ENCODE measurements around the gene URB1.
A peak's percentile ranks its signal among the peaks of the same experiment; 100 is the strongest.

Gene URB1

GRCh38 chr21:32413015-32413504 is 20.2 kb upstream of the URB1 start:
- Histone ChIP-seq H3K4me3 (ENCODE audit: low read length) (no peak overlapping the region), H3K79me1 (ENCODE audit: low read length) (no peaks in the 10 kb centered on the region), H3K4me1 (ENCODE audit: control insufficient read depth, low read depth, low read length) (no peaks in the 10 kb centered on the region), H2AK5ac (ENCODE audit: low read length) (no peak overlapping the region), H2BK120ac (ENCODE audit: low read depth, low read length) (no peak overlapping the region), H2BK5ac (ENCODE audit: low read length) (no peak overlapping the region), H3K9ac (ENCODE audit: low read length) (no peak overlapping the region), H3K27me3 (ENCODE audit: insufficient read depth, low read length, poor library complexity) (peaks cover 25% of the 10 kb centered on the region), H3K4ac (ENCODE audit: low read depth, low read length) (no peak overlapping the region), H4K5ac (ENCODE audit: low read length) (no peak overlapping the region), H3K23ac (ENCODE audit: low read length) (no peak overlapping the region), H3K79me2 (ENCODE audit: control insufficient read depth, insufficient read depth, low read length) (no peaks in the 10 kb centered on the region), H4K8ac (ENCODE audit: low read depth, low read length) (no peak overlapping the region), H2BK15ac (replicated peaks; ENCODE audit: low read depth) (no peak overlapping the region), H3K56ac (ENCODE audit: low read length) (no peak overlapping the region), H3K4me2 (ENCODE audit: low read length) (peak overlapping the region; percentile 73), H3K18ac (ENCODE audit: low read length) (no peak overlapping the region), H3K27ac (ENCODE audit: low read depth, low read length) (no peak overlapping the region), H3K36me3 (ENCODE audit: control insufficient read depth, insufficient read depth, low read length) (no peaks in the 10 kb centered on the region)
- no CpG with 5 or more reads among the region's 32 CpGs for WGBS (ENCODE audit: extremely low coverage, insufficient coverage, low lambda C conversion rate)
- no peak for DNase-seq

DNA sequence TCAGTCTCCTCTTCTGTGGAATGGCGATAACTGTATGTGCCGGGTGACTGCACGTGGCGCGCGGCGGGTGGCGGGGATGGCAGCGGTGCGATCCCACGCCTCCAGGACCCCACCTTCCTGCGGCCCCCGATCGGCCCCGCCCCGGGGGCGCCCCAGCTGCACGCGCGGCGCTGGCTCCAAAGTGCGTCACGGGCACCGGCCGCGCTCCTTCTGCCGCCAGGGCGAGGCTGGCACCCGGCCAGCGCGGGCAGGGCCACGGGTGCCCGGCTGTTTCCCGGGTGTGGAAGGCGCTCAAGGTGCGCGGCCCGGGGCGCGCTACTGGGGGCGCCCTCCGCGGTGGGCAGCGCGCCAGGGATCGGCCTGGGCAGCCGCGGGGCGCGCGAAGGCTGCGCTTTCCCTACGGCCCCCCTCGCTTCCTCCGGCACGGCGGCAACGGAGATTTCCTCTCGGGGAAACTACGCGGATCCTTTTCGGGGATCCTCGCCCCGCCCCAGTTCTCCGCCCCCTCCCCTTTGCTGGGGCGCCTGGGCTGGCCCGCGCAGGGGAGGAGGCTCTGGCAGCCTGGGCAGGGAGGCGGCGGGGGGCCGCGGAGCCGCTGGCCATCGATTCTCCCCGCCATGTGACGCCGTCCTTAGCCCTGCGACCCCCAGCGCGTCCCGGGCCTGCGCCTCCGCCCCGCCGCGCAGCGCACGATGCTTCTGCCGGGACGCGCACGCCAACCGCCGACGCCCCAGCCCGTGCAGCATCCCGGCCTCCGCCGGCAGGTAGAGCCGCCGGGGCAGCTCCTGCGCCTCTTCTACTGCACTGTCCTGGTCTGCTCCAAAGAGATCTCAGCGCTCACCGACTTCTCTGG is 19.6 kb upstream of the URB1 start, which contains the start of gene EVA1C:
TSS of gene EVA1C (plus strand) at position 545 of the 853 bp plus-strand sequence. CDS start at position 693, 148 bp downstream.
- peak; percentile 63 for DNase-seq
- Histone ChIP-seq H3K9ac (ENCODE audit: low read length) (peak within 1 kb of the TSS; percentile 35), H3K4me1 (ENCODE audit: control insufficient read depth, low read depth, low read length) (no peaks in the 10 kb centered on the region), H2BK15ac (replicated peaks; ENCODE audit: low read depth) (no peak within 1 kb of the TSS), H2AK5ac (ENCODE audit: low read length) (no peak within 1 kb of the TSS), H3K56ac (ENCODE audit: low read length) (peak within 1 kb of the TSS; percentile 58), H3K27me3 (ENCODE audit: insufficient read depth, low read length, poor library complexity) (peaks cover 25% of the 10 kb centered on the region), H2BK120ac (ENCODE audit: low read depth, low read length) (no peak within 1 kb of the TSS), H3K79me2 (ENCODE audit: control insufficient read depth, insufficient read depth, low read length) (no peaks in the 10 kb centered on the region), H3K4ac (ENCODE audit: low read depth, low read length) (no peak within 1 kb of the TSS), H4K8ac (ENCODE audit: low read depth, low read length) (no peak within 1 kb of the TSS), H3K23ac (ENCODE audit: low read length) (no peak within 1 kb of the TSS), H4K5ac (ENCODE audit: low read length) (no peak within 1 kb of the TSS), H3K4me2 (ENCODE audit: low read length) (peak within 1 kb of the TSS; percentile 73), H2BK5ac (ENCODE audit: low read length) (no peak within 1 kb of the TSS), H3K18ac (ENCODE audit: low read length) (no peak within 1 kb of the TSS), H3K4me3 (ENCODE audit: low read length) (peak within 1 kb of the TSS; percentile 21), H3K79me1 (ENCODE audit: low read length) (no peaks in the 10 kb centered on the region), H3K36me3 (ENCODE audit: control insufficient read depth, insufficient read depth, low read length) (no peaks in the 10 kb centered on the region), H3K27ac (ENCODE audit: low read depth, low read length) (no peak within 1 kb of the TSS)
- no CpG with 5 or more reads among the region's 104 CpGs for WGBS (ENCODE audit: extremely low coverage, insufficient coverage, low lambda C conversion rate)

DNA sequence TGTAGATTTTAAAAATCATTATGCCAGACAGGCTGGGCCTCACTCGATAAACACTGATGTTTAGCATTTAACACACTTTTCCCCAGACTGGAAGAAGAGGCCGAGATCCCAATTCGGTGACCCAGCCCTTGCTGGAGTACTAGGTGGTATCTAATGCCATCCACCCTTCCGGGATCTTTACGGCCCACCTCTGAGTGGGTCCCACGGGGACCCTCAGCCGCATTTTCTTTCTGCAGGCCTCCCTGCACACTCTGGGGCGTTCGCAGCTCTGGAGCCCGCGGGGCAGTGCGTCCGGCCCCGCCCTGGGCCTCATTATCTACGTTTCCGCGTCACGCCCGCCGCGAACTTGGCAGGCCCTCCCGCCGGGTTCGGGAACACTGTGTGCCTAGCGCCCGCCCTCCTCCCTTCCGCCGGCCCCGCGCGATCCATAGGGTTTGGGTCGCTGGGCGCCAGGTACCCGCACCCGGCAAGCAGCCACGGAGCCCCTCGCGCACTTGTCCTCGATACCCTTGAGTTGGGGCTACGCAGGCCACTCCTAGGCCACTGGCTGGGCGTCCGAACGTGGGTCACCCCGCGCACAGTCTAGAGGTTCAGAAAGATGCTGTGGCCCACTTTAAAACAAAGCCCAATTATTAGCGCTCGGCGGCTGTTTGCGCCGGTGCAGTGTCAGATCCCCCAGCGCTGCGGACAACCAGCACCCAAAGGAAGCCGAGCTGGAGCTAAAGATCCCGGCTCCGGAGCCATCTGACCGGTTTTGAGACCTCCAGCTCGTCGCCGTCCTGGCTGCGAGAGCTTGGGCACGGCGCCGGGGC is 18.7 kb upstream of the URB1 start:
- WGBS (ENCODE audit: extremely low coverage, insufficient coverage, low lambda C conversion rate), result no CpG with 5 or more reads among the region's 63 CpGs
- DNase-seq, result no peak
- H3K27me3 ChIP-seq (ENCODE audit: insufficient read depth, low read length, poor library complexity), result peaks cover 25% of the 10 kb centered on the region

GRCh38 chr21:32410916-32411315 is 18.1 kb upstream of the URB1 start:
- no peak overlapping the region for H3K23ac ChIP-seq (ENCODE audit: low read length)
- H3K27me3 ChIP-seq (ENCODE audit: insufficient read depth, low read length, poor library complexity), result peaks cover 25% of the 10 kb centered on the region
- DNase-seq, result no peak
- H3K27ac ChIP-seq (ENCODE audit: low read depth, low read length), result no peak overlapping the region
- no peak overlapping the region for H3K56ac ChIP-seq (ENCODE audit: low read length)
- H2AK5ac ChIP-seq (ENCODE audit: low read length), result no peak overlapping the region
- no peak overlapping the region for H3K4me2 ChIP-seq (ENCODE audit: low read length)
- H3K4me3 ChIP-seq (ENCODE audit: low read length), result no peak overlapping the region
- no peaks in the 10 kb centered on the region for H3K79me1 ChIP-seq (ENCODE audit: low read length)
- H3K4ac ChIP-seq (ENCODE audit: low read depth, low read length), result no peak overlapping the region
- no peak overlapping the region for H2BK15ac ChIP-seq (replicated peaks; ENCODE audit: low read depth)
- no peaks in the 10 kb centered on the region for H3K79me2 ChIP-seq (ENCODE audit: control insufficient read depth, insufficient read depth, low read length)
- no peak overlapping the region for H3K9ac ChIP-seq (ENCODE audit: low read length)
- no peak overlapping the region for H2BK120ac ChIP-seq (ENCODE audit: low read depth, low read length)
- H4K8ac ChIP-seq (ENCODE audit: low read depth, low read length), result no peak overlapping the region
- H3K18ac ChIP-seq (ENCODE audit: low read length), result no peak overlapping the region
- H4K5ac ChIP-seq (ENCODE audit: low read length), result no peak overlapping the region
- H3K4me1 ChIP-seq (ENCODE audit: control insufficient read depth, low read depth, low read length), result no peaks in the 10 kb centered on the region
- WGBS (ENCODE audit: extremely low coverage, insufficient coverage, low lambda C conversion rate), result no CpG with 5 or more reads among the region's 5 CpGs
- H2BK5ac ChIP-seq (ENCODE audit: low read length), result no peak overlapping the region
- H3K36me3 ChIP-seq (ENCODE audit: control insufficient read depth, insufficient read depth, low read length), result no peaks in the 10 kb centered on the region

More for the DNA sequence above, 18.7 kb upstream of the URB1 start:
- no peak overlapping the region for H3K27ac ChIP-seq (ENCODE audit: low read depth, low read length)
- no peak overlapping the region for H3K23ac ChIP-seq (ENCODE audit: low read length)
- H3K4me1 ChIP-seq (ENCODE audit: control insufficient read depth, low read depth, low read length), result no peaks in the 10 kb centered on the region
- H4K5ac ChIP-seq (ENCODE audit: low read length), result no peak overlapping the region
- H3K18ac ChIP-seq (ENCODE audit: low read length), result no peak overlapping the region
- H3K9ac ChIP-seq (ENCODE audit: low read length), result peak overlapping the region; percentile 35
- H2BK120ac ChIP-seq (ENCODE audit: low read depth, low read length), result no peak overlapping the region
- H3K4me2 ChIP-seq (ENCODE audit: low read length), result peak overlapping the region; percentile 73
- H3K4ac ChIP-seq (ENCODE audit: low read depth, low read length), result no peak overlapping the region
- H3K56ac ChIP-seq (ENCODE audit: low read length), result peak overlapping the region; percentile 58
- no peak overlapping the region for H2AK5ac ChIP-seq (ENCODE audit: low read length)
- no peak overlapping the region for H2BK5ac ChIP-seq (ENCODE audit: low read length)
- H4K8ac ChIP-seq (ENCODE audit: low read depth, low read length), result no peak overlapping the region
- no peak overlapping the region for H2BK15ac ChIP-seq (replicated peaks; ENCODE audit: low read depth)
- H3K79me1 ChIP-seq (ENCODE audit: low read length), result no peaks in the 10 kb centered on the region
- no peaks in the 10 kb centered on the region for H3K36me3 ChIP-seq (ENCODE audit: control insufficient read depth, insufficient read depth, low read length)
- peak overlapping the region; percentile 21 for H3K4me3 ChIP-seq (ENCODE audit: low read length)
- H3K79me2 ChIP-seq (ENCODE audit: control insufficient read depth, insufficient read depth, low read length), result no peaks in the 10 kb centered on the region

DNA sequence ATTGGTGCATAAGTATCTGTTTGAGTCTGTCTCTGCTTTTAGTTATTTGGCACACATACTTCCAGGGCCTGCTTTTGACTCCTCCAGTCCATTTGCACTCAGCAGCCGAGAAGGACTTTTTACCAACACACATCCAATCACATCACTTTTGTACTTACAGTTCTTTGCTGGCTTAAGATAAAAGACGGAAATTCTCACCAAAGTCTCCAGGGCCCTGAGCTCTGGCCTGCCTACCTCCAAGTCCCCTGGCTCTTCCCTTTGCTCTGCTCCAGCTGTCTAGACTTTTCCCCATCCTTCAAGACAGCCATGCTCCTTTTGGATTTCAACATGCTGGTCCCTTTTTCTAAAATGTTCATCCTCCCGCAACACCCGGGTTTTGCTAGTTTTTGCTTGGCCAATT is 17.5 kb upstream of the URB1 start:
- H3K23ac ChIP-seq (ENCODE audit: low read length), result no peak overlapping the region
- no peak overlapping the region for H3K18ac ChIP-seq (ENCODE audit: low read length)
- no peaks in the 10 kb centered on the region for H3K36me3 ChIP-seq (ENCODE audit: control insufficient read depth, insufficient read depth, low read length)
- no peaks in the 10 kb centered on the region for H3K79me1 ChIP-seq (ENCODE audit: low read length)
- no peak overlapping the region for H3K9ac ChIP-seq (ENCODE audit: low read length)
- no peak overlapping the region for H2AK5ac ChIP-seq (ENCODE audit: low read length)
- DNase-seq, result no peak
- H3K27ac ChIP-seq (ENCODE audit: low read depth, low read length), result no peak overlapping the region
- no peak overlapping the region for H2BK15ac ChIP-seq (replicated peaks; ENCODE audit: low read depth)
- H3K79me2 ChIP-seq (ENCODE audit: control insufficient read depth, insufficient read depth, low read length), result no peaks in the 10 kb centered on the region
- H4K5ac ChIP-seq (ENCODE audit: low read length), result no peak overlapping the region
- H2BK5ac ChIP-seq (ENCODE audit: low read length), result no peak overlapping the region
- H3K4me3 ChIP-seq (ENCODE audit: low read length), result no peak overlapping the region
- no peak overlapping the region for H3K4ac ChIP-seq (ENCODE audit: low read depth, low read length)
- no peak overlapping the region for H2BK120ac ChIP-seq (ENCODE audit: low read depth, low read length)
- peaks cover 25% of the 10 kb centered on the region for H3K27me3 ChIP-seq (ENCODE audit: insufficient read depth, low read length, poor library complexity)
- no peaks in the 10 kb centered on the region for H3K4me1 ChIP-seq (ENCODE audit: control insufficient read depth, low read depth, low read length)
- H4K8ac ChIP-seq (ENCODE audit: low read depth, low read length), result no peak overlapping the region
- H3K4me2 ChIP-seq (ENCODE audit: low read length), result no peak overlapping the region
- no CpG with 5 or more reads among the region's 4 CpGs for WGBS (ENCODE audit: extremely low coverage, insufficient coverage, low lambda C conversion rate)
- H3K56ac ChIP-seq (ENCODE audit: low read length), result no peak overlapping the region

All from mesendoderm (in vitro differentiated cells).